ENCODE results near the gene NHERF1. TPM values are rescaled to one million over a fixed set of nuclear protein-coding genes. Genes with fewer than 3 reads are reported as not detected.

The NHERF1 gene
- total RNA-seq, 1 donor from 2014 or later, result 81.8 TPM

DNA sequence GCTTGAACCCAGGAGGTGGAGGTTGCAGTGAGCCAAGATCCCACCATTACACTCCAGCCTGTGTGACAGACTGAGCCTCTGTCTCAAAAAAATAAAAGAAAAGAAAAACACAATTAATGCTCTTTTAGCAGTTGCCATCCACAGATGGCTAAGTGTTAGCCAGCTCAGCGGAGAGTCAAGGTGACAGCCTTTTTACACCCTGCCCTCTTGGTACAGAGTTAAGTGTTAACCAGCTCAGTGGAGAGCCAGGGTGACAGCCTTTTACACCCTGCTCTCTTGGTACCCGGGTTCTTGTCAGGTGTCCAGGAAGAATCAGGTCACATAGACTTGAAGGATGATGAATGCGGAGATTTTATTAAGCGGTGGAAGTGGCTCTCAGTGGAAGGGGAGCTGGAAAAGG lies 27.9 kb upstream of the NHERF1 start:
- TF ChIP-seq, protein P1, sequence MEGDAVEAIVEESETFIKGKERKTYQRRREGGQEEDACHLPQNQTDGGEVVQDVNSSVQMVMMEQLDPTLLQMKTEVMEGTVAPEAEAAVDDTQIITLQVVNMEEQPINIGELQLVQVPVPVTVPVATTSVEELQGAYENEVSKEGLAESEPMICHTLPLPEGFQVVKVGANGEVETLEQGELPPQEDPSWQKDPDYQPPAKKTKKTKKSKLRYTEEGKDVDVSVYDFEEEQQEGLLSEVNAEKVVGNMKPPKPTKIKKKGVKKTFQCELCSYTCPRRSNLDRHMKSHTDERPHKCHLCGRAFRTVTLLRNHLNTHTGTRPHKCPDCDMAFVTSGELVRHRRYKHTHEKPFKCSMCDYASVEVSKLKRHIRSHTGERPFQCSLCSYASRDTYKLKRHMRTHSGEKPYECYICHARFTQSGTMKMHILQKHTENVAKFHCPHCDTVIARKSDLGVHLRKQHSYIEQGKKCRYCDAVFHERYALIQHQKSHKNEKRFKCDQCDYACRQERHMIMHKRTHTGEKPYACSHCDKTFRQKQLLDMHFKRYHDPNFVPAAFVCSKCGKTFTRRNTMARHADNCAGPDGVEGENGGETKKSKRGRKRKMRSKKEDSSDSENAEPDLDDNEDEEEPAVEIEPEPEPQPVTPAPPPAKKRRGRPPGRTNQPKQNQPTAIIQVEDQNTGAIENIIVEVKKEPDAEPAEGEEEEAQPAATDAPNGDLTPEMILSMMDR (IDR thresholded peaks at IDR 0.05), result no peak
- intact Hi-C loops (cut with DNase I), result no loop called here
- H3K4me1 ChIP-seq, result no peaks in the 10 kb centered on the region
- no peaks in the 10 kb centered on the region for H3K27me3 ChIP-seq
- no peak overlapping the region for H3K4me3 ChIP-seq
- no peak for DNase-seq (ENCODE audit: low spot score in 2 of 2)
- no peak overlapping the region for H3K27ac ChIP-seq
- H3K36me3 ChIP-seq, result no peaks in the 10 kb centered on the region
- H3K9me3 ChIP-seq, result no peaks in the 10 kb centered on the region

DNA sequence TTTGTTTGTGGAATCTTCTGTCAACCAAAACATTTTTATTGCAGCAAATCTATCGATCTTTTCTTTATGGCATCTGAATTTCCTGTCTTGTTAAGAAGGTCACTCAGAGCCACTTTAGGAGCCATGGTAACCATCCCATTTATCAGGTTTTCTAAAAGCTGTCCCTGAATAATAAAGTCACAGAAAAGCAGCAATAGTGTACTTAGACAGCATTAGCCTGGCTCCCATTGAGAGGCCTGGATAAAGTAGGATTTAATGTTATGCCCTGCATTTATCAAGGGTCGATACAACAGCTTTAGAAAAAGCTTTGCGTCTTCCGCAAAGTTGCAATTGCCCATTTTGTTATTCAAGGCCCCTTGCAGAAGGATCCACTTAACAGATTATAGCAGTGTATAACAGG lies 25.6 kb upstream of the NHERF1 start:
- Histone ChIP-seq H3K9me3 (no peaks in the 10 kb centered on the region), H3K36me3 (no peaks in the 10 kb centered on the region), H3K4me1 (no peaks in the 10 kb centered on the region), H3K27ac (no peak overlapping the region), H3K27me3 (no peaks in the 10 kb centered on the region), H3K4me3 (no peak overlapping the region)
- TF ChIP-seq, protein P1 (IDR thresholded peaks at IDR 0.05), result no peak
- no peak for DNase-seq (ENCODE audit: low spot score in 2 of 2)
- intact Hi-C loops (cut with DNase I), result no loop called here

DNA sequence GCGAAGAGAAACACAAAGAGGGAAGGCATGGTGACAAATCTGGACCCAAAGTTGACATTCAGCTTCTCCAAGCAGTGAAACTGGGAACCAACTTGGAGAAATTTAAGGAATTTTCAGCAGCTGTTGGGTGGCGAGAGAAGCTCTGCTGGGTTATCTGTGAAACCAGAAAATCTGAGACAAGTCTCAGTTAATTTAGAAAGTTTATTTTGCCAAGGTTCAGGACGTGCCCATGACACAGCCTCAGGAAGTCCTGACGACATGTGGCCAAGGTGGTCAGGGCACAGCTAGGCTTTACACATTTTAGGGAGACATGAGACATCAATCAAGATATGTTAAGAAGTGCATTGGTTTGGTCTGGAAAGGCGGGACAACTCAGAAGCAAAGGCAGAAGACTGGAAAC lies 24.5 kb upstream of the NHERF1 start:
- no peaks in the 10 kb centered on the region for H3K9me3 ChIP-seq
- DNase-seq (ENCODE audit: low spot score in 2 of 2), result no peak
- TF ChIP-seq, protein P1 (IDR thresholded peaks at IDR 0.05), result no peak
- intact Hi-C loops (cut with DNase I), result no loop called here
- no peaks in the 10 kb centered on the region for H3K4me1 ChIP-seq
- no peaks in the 10 kb centered on the region for H3K36me3 ChIP-seq
- H3K27me3 ChIP-seq, result no peaks in the 10 kb centered on the region
- no peak overlapping the region for H3K27ac ChIP-seq
- H3K4me3 ChIP-seq, result no peak overlapping the region

DNA sequence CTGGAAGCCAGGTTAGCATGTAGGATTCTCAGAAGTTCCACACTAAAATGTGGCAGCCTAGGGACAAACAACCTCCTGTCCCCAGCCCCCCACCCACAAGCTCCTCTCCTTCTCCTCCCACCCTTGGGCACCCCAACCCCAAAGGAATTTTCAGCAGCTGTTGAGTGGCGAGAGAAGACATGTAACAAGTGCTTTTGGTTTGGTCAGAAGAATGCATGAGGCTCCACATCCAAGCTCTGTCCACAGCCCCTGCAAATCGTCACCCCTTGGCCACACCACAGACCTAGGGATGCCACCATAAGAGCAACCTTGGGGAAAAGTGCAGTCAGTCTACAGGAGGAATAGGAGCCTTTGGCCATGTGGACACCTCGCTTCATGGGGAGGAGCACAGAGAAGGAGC lies 23.3 kb upstream of the NHERF1 start:
- H3K9me3 ChIP-seq, result no peaks in the 10 kb centered on the region
- no peaks in the 10 kb centered on the region for H3K36me3 ChIP-seq
- intact Hi-C loops (cut with DNase I), result no loop called here
- TF ChIP-seq, protein P1 (IDR thresholded peaks at IDR 0.05), result no peak
- no peak for DNase-seq (ENCODE audit: low spot score in 2 of 2)
- H3K27ac ChIP-seq, result no peak overlapping the region
- H3K27me3 ChIP-seq, result no peaks in the 10 kb centered on the region
- no peak overlapping the region for H3K4me3 ChIP-seq
- no peaks in the 10 kb centered on the region for H3K4me1 ChIP-seq

DNA sequence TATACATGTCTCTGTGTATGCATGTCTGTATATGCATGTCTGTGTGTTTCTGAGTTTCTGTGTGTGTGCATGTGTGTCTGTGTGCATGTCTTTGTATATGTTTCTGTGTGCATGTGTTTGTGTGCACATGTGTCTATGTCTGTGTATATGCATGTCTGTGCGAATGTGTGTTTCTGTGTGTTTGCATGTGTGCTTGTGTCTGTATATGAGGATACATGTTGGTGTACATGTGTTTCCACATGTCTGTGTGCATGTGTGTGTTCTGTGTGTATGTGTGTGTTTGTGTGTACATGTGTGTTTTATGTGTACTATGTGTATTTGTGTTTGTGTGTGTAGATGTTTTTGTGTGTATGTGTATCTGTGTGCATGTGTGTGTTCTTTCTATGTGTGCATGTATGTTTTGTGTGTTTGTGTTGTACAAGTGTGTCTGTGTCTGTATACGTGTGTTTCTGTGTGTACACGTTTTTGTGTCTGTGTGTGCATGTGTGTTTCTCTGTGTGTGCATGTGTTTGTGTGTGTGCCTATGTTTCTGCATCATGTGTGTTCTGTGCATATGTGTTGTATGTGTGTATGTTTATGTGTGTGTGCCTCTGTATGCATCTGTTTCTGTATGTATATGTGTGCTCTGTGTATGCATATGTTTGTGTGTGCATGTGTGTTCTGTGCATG lies 20.3 kb upstream of the NHERF1 start:
- Histone ChIP-seq H3K4me3 (no peak overlapping the region), H3K36me3 (no peaks in the 10 kb centered on the region), H3K27me3 (no peaks in the 10 kb centered on the region), H3K27ac (no peak overlapping the region), H3K9me3 (no peaks in the 10 kb centered on the region), H3K4me1 (no peaks in the 10 kb centered on the region)
- TF ChIP-seq, protein P1 (IDR thresholded peaks at IDR 0.05), result no peak
- intact Hi-C loops (cut with DNase I), result no loop called here
- no peak for DNase-seq (ENCODE audit: low spot score in 2 of 2)

DNA sequence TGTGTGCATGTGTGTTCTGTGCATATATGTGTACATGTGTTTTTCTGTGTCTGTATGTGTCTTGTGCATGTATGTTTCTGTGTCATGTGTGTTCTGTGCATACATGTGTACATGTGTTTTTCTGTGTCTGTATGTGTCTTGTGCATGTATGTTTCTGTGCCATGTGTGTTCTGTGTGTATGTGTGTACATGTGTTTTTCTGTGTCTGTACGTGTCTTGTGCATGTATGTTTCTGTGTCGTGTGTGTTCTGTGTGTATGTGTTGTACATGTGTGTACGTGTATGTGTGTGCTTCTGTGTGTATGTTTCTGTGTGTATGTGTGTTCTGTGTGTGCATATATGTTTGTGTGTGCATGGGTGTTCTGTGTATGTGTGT lies 19.7 kb upstream of the NHERF1 start:
- Histone ChIP-seq H3K27me3 (no peaks in the 10 kb centered on the region), H3K27ac (no peak overlapping the region), H3K9me3 (no peaks in the 10 kb centered on the region), H3K36me3 (no peaks in the 10 kb centered on the region), H3K4me3 (no peak overlapping the region), H3K4me1 (no peaks in the 10 kb centered on the region)
- no peak for DNase-seq (ENCODE audit: low spot score in 2 of 2)
- TF ChIP-seq, protein P1 (IDR thresholded peaks at IDR 0.05), result no peak
- intact Hi-C loops (cut with DNase I), result no loop called here

Measured in ascending aorta (tissue), 2 donors.